ENCODE data around the gene COQ10A. TPM values are rescaled to one million over a fixed set of nuclear protein-coding genes. Genes with fewer than 3 reads are reported as not detected.

Gene COQ10A
- total and polyA plus RNA-seq, 2 donors (not counting 3 experiments of a cell fraction or from before 2014, with no cell fraction given), result 14.7 to 32.4 TPM

GRCh38 chr12:56308714-56309113 is 42.0 kb downstream of the COQ10A start:
- Histone ChIP-seq H3K9me3 (replicated peaks; ENCODE audit: control insufficient read depth, insufficient read depth, low read length) (no peaks in the 10 kb centered on the region), H3K9ac (replicated peaks; ENCODE audit: extremely low read depth, insufficient read depth, low read length) (no peak overlapping the region), H3K27ac (ENCODE audit: insufficient read depth, low read depth, low read length) (no peak overlapping the region), H3K36me3 (ENCODE audit: control insufficient read depth in 2 of 2, extremely low read depth in 1 of 2, insufficient read depth in 2 of 2, low read length in 2 of 2) (peaks cover 8 to 10% of the 10 kb centered on the region in 2 experiments), H4K20me1 (replicated peaks; ENCODE audit: control insufficient read depth, extremely low read depth, insufficient read depth, low read length) (no peaks in the 10 kb centered on the region), H3K4me3 (replicated peaks in 1 of 3; ENCODE audit: insufficient read depth in 1 of 3, low read depth in 1 of 3, low read length in 3 of 3) (no peak overlapping the region), H2AFZ (ENCODE audit: low read depth, low read length) (no peak overlapping the region), H3K79me2 (ENCODE audit: control insufficient read depth, insufficient read depth, low read length) (no peaks in the 10 kb centered on the region), H3K4me2 (ENCODE audit: insufficient read depth, low read length) (no peak overlapping the region), H3K27me3 (ENCODE audit: control insufficient read depth in 2 of 2, insufficient read depth in 2 of 2, low read length in 2 of 2) (no peaks in the 10 kb centered on the region), H3K9me1 (replicated peaks; ENCODE audit: control insufficient read depth, extremely low read depth, insufficient read depth, low read length) (no peaks in the 10 kb centered on the region), H3K4me1 (ENCODE audit: control insufficient read depth, extremely low read depth, insufficient read depth, low read length) (no peaks in the 10 kb centered on the region)
- TF ChIP-seq CTCF (IDR thresholded peaks at IDR 0.05; ENCODE audit: extremely low read depth in 1 of 2, insufficient read depth in 1 of 2, low read depth in 1 of 2, low read length in 2 of 2) (no peak), POLR2A (IDR thresholded peaks at IDR 0.05; ENCODE audit: low read depth, low read length) (no peak), MYC (IDR thresholded peaks at IDR 0.05; ENCODE audit: low read depth, low read length) (no peak)
- intact Hi-C loops (cut with micrococcal nuclease) (no loop called here), dilution Hi-C loops (cut with MboI; ENCODE audit: extremely low pct_ligation_motif_present, low sequenced_read_pairs) (no loop called here)
- POLR2A ChIA-PET, result no interaction called here
- FAIRE-seq, result no peak
- no peak for DNase-seq (ENCODE audit: low read depth, low spot score)
- BruUV-seq (replicated peaks), result no TSS peak
- CTCF ChIA-PET, result interaction anchor here (0.9 kb wide), 1 partner anchor 14 kb away, joined by 4 read pairs; no protein-coding TSS in a partner anchor

GRCh38 chr12:56311003-56311402 is 44.3 kb downstream of the COQ10A start:
- Histone ChIP-seq H3K9ac (replicated peaks; ENCODE audit: extremely low read depth, insufficient read depth, low read length) (no peak overlapping the region), H3K36me3 (ENCODE audit: control insufficient read depth in 2 of 2, extremely low read depth in 1 of 2, insufficient read depth in 2 of 2, low read length in 2 of 2) (peaks cover 8 to 10% of the 10 kb centered on the region in 2 experiments), H3K27me3 (ENCODE audit: control insufficient read depth in 2 of 2, insufficient read depth in 2 of 2, low read length in 2 of 2) (no peaks in the 10 kb centered on the region), H3K4me3 (replicated peaks in 1 of 3; ENCODE audit: insufficient read depth in 1 of 3, low read depth in 1 of 3, low read length in 3 of 3) (no peak overlapping the region), H3K4me2 (ENCODE audit: insufficient read depth, low read length) (no peak overlapping the region), H3K79me2 (ENCODE audit: control insufficient read depth, insufficient read depth, low read length) (peaks cover 13% of the 10 kb centered on the region), H3K9me1 (replicated peaks; ENCODE audit: control insufficient read depth, extremely low read depth, insufficient read depth, low read length) (no peaks in the 10 kb centered on the region), H3K27ac (ENCODE audit: insufficient read depth, low read depth, low read length) (no peak overlapping the region), H2AFZ (ENCODE audit: low read depth, low read length) (no peak overlapping the region), H4K20me1 (replicated peaks; ENCODE audit: control insufficient read depth, extremely low read depth, insufficient read depth, low read length) (no peaks in the 10 kb centered on the region), H3K9me3 (replicated peaks; ENCODE audit: control insufficient read depth, insufficient read depth, low read length) (no peaks in the 10 kb centered on the region), H3K4me1 (ENCODE audit: control insufficient read depth, extremely low read depth, insufficient read depth, low read length) (peaks cover 9% of the 10 kb centered on the region)
- intact Hi-C loops (cut with micrococcal nuclease) (no loop called here), dilution Hi-C loops (cut with MboI; ENCODE audit: extremely low pct_ligation_motif_present, low sequenced_read_pairs) (no loop called here)
- no TSS peak for BruUV-seq (replicated peaks)
- POLR2A ChIA-PET, result no interaction called here
- TF ChIP-seq EZH2 (IDR thresholded peaks at IDR 0.05; ENCODE audit: borderline replicate concordance, low read depth, low read length, severe bottlenecking), result no peak
- TF ChIP-seq MAX (IDR thresholded peaks at IDR 0.05; ENCODE audit: insufficient read depth, insufficient read length), result no peak
- no peak for TF ChIP-seq JUN (IDR thresholded peaks at IDR 0.05; ENCODE audit: borderline replicate concordance, insufficient read depth, insufficient read length, low read depth)
- TF ChIP-seq POLR2A (IDR thresholded peaks at IDR 0.05; ENCODE audit: low read depth, low read length), result no peak
- TF ChIP-seq POLR2AphosphoS5 (IDR thresholded peaks at IDR 0.05; ENCODE audit: insufficient read depth, low read depth, low read length), result no peak
- TF ChIP-seq FOS (IDR thresholded peaks at IDR 0.05; ENCODE audit: borderline replicate concordance, insufficient read depth, low read length), result no peak
- no peak for TF ChIP-seq CTCF (IDR thresholded peaks at IDR 0.05; ENCODE audit: extremely low read depth in 1 of 2, insufficient read depth in 1 of 2, low read depth in 1 of 2, low read length in 2 of 2)
- no peak for TF ChIP-seq GATA2 (IDR thresholded peaks at IDR 0.05; ENCODE audit: insufficient read depth, insufficient read length, low read depth, low read length)
- no peak for TF ChIP-seq MYC (IDR thresholded peaks at IDR 0.05; ENCODE audit: low read depth, low read length)
- no peak for FAIRE-seq
- CTCF ChIA-PET, result interaction anchor here (1.5 kb wide), 1 partner anchor 122 kb away, joined by 4 read pairs; the partner anchor contains the start of gene SMARCC2
- DNase-seq (ENCODE audit: low read depth, low spot score), result no peak

Data from endothelial cell of umbilical vein (primary cell).